HG03457 (cell line): ENCODE results near the gene LHFPL3.

Experiments
- ATAC-seq: cut with Tn5 transposase; IDR thresholded peaks from one replicate; pipeline ENCODE4 v1.9.1; 2021; ENCODE audit warnings: moderate number of reproducible peaks; ENCODE audit not compliant: unreplicated experiment

Gene LHFPL3

DNA sequence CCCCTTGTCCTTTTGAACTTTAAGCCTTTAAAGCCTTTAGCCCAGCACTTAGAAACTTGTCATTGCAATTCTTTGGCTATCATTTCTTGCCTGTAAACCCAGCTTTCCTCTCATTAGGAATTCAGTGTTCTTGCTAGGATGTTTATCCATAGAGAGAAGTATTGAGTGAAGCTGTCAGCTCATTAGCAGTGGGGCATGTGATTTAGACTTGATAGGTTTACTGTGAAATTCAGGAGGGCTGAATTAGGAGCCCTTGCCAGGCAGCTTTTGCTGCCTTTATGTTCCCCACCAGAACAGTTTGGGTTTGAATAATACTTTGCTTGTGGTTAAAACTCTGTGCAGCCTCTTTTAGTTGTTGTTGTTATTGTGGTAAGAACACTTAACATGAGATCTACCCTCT is 39.5 kb downstream of the LHFPL3 start:
- no peak for ATAC-seq

DNA sequence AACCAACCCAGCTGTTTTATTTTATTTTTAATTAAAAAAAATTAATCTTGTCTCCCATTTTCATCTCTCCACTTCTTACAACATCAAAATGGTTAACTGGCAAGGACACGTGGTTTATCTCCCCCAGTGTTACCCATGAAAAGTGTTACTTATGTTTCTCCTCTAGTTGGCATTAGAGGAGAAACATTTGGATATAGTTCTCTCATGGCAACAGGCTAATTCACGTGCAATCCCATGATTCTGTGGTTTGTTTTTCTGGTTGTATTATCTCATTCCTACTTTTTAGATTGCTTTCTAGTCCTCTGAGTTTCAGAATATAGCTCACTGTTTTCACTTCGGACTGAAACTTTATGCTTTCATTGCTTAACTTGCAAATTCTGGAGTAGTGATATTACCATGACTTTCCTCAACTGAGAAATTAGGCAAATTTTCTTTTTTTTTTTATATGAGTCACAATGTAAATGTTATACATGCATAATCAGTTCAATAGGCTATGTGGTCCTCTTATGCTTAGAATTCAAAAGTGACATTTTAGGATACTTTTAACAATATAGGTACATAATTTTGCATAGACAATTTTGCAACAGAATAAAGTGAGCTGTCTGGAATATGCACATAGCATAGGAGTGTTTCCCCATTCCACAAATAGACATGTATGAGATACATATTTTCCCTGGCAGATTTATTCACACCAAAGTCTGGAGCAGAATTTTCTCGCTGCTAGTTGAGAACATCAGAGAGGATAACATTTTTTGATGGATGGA is 43.0 kb downstream of the LHFPL3 start:
- no peak for ATAC-seq

DNA sequence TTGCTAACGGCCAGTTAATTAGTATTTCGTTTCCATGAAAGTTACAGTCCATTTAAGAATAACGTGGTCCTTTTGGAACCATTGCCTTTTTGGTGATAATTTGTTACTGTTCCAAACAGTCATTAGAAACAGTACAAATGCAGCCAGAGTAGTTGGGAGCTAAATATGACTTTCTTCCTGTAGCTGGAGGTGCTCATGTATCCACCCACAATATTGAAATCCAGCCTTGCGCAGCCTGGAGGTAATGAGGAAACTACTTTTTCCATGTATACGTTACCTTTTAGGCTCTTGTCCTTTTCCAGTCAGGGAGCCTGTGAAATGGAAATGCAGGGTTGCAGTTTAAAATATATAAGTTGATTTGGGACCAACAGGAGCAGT is 43.6 kb downstream of the LHFPL3 start:
- ATAC-seq: no peak

DNA sequence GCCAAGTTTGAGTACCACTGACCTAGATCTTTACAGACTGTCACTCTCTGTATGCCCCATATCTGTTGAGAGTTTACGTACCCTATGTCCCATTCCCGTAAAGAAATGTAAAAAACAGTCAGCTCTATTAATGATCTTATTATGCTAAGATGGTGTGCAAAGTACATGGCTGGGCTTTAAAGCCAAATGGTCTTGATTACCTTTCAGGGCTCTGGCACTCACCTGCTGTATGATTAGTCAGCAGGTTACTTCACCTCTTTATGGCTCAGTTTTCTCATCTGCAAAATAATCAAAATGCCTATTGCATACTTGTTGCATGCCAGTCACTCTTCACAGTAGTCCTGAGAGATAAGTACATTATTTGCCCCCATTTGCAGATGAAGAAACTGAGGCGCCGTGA is 54.2 kb downstream of the LHFPL3 start:
- ATAC-seq: no peak

DNA sequence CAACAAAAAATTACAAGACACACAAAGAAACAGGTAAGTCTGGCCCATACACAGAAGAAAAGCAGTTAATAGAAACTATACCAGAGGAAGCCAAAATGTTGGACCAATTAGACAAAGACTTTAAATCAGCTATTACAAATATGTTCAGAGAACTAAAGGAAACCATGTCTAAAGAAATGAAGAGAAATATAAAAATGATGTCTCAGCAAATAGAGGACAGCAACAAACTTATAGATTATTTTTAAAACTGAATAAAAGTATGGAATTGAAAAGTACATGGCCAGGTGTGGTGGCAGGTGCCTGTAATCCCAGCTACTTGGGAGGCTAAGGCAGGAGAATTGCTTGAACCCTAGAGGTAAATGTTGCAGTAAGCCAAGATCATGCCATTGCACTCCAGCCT is 58.5 kb downstream of the LHFPL3 start:
- ATAC-seq: no peak

DNA sequence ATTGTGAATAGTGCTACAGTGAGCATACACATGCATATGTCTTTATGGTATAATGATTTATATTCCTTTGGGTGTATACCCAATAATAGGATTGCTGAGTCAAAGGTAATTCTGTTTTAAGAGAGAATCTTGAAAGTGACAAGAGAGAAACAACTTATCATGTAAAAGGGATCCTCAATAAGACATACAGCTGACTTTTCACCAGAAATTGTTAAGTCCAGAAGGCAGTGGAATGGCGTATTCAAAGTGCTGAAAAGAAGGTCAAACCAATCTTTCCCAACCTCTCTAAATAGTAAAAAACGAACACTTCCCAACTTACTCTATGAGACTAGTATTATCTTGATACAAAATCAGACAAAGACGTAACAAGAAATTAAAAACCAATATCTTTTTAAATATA is 59.8 kb downstream of the LHFPL3 start:
- ATAC-seq: no peak

DNA sequence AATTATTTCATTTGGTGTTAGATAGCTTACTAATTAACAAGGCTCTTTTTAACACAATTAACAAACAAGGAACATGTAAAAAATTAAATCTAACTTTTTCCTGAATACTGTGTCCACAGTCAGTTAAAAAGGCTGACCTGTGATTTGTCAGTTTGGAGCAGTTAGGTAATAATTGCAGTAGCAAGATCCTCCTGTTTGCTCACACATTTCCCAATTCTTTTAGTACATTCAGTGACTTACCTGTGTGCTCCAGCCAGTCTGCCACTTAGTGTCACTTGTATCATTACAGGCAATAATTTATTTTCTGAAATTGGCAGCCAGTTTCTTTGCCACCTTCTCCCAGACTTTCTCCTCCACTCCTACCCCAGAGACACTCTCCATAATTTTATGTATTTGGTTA is 66.8 kb downstream of the LHFPL3 start:
- no peak for ATAC-seq

DNA sequence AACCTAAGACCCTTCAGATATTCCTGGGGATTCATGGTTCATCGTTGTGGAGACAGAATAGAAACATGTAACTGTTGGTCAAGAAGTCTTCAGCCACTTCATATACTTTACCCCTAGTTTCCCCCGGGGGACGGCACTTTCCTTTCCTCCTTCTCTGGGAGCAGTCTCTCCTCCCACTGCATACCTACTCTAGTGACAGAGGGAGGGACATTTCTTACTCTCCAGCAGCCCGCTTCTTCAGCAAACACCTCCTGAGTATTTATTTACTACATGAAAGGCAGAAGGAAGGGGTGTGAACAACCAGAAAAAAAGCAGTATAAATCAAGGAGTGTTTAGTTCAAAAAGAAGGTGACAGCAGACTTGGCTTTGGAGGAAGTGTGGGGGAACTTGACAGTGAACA is 69.0 kb downstream of the LHFPL3 start:
- ATAC-seq: no peak

DNA sequence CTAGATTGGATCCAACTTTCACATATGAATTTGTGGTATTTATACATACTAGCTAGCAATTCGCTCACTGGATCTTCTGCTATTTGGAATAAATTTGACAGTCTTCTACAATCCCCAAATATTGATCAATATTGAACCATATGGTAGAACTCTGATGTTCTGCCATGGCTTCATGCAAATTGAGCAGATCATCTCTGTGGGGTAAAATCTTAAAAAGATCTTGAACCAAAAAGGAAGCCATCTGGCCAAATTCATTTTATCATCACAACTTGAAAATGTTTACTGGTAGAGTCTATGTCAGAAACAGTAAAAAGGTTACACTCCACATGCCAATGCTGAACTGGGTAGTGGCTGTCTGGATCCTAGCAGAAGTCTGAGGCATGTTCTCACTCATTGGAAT is 80.0 kb downstream of the LHFPL3 start:
- ATAC-seq: no peak

DNA sequence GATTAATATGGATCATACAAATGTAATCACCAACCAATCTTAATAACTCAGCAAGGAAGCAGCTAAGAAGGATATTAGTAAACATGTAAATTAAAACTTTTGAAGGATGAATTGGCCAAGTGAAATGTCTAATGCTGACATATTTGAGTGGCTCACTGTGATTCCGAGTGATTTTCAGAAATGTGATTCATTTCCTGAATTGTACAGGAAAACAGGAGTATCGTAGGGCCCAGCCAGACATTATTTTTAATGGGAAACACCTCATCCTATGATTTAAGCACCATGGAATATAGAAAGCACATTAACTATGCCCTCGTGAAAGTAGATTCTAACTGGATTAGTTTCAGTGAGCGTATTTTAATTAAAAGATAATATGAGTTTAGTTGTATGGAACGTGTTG is 82.3 kb downstream of the LHFPL3 start:
- no peak for ATAC-seq

DNA sequence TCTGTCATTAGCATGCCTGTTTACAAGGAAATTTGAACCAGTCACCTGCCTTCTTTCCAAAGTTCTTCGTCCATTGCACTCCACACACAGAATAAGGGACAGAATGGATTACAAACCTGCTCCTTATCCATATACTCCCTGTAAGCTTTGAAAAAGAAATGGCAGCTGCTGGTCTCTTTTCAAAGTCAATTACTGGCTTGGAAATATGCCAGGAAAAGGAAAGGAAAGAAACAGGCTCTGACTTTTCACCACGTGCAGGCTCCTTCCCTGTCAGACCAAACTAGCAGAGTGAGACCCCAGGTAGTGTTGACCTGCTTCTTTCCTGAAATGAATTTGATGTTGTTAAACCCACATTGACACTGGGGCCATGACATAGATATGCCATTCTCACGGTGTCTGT is 84.5 kb downstream of the LHFPL3 start:
- ATAC-seq: no peak

DNA sequence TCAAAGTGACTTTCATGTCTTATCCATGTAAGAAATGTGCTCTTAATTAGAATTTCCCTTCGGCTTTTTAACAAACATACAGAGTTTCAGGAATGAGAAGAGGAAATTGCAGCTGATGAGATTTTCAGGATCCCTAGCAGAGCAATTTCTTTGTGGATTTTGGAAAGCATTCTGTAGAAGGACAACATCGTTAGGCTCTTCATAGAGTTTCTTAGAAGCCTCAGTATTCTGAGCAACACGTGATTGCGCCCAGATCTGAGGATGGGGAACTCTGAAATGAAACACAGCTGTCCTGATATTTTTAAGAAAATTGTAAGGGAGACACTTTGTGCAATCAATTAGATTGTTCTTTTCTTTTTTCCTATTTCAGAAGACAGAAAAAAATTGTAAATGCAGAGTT is 85.8 kb downstream of the LHFPL3 start:
- no peak for ATAC-seq

DNA sequence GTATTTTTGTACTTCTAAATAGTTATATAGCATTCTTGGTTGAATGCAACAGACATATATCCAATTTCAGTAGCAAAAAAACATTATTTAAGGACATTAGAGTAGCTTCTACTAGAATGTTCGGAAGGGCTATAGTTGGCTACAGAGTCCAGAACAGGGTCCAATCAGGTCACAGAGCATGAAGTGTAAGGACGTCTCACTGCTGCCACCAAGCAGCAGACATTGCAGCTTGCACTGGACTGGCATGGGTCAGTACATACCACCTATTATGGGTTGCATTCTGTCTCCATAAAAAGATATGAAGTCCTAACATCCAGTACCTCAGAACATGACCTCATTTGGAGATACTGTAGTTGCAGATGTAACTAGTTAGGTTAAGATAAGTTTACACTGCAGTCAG is 87.3 kb downstream of the LHFPL3 start:
- no peak for ATAC-seq

DNA sequence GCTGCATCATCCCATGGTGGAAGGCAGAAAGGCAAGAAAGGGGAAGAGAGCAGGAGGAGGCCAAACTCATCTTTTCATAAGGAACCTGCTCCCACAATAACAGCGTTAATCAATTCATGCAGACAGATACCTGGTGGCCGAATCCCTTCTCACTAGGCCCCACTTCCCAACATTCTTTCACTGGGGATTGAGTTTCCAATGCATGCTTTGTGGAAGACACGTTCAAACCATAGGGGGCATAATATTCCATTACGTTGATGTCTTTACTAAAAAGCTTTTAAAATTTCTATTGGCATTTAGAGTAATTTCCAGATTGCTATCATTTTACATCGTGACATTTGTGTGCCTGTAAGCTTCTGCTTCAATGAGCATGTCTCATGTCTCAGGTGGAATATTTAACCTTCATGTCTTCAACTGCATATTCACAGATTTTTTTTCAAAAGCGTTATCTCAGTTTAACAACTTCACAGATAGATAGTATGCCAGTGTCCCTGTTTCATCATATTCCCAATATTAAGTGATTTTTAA is 88.5 kb downstream of the LHFPL3 start:
- no peak for ATAC-seq

DNA sequence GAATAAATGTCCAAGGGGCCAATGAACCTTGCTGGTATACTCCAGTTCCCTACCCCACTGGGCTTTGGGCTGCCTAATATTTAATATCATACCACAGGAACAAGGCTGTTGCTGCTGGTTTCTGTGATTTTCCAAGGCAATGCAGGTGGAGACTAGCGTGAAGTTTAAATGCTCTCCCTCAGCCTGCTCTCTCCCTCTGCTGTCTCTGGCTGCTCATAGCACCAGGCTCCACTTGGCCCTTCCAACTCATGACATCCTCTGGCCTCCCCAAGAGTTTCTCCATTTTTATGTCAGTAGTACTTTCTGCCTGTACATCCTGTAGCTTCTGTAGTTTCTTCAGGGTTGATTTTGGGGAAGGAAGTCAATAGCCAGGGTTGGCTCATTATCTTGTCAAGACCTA is 103.5 kb downstream of the LHFPL3 start:
- ATAC-seq: no peak

DNA sequence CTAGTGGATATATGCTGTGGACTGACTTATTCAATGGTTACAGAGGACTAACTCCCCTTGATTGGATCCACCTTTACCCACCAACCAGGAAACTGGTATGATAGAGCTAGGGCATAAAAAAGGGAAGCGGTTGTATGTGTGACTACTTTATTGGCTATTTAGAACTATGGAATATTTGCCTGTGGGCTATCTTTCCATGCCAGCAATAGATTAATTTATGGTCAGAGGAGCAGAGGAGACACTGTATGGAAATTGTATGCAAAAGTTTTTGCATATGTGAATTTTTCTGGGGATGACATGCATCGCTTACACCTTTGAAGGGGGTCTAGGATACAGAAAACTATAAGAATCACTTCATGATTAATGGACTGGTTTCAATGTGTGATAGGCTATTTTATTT is 105.7 kb downstream of the LHFPL3 start:
- no peak for ATAC-seq

DNA sequence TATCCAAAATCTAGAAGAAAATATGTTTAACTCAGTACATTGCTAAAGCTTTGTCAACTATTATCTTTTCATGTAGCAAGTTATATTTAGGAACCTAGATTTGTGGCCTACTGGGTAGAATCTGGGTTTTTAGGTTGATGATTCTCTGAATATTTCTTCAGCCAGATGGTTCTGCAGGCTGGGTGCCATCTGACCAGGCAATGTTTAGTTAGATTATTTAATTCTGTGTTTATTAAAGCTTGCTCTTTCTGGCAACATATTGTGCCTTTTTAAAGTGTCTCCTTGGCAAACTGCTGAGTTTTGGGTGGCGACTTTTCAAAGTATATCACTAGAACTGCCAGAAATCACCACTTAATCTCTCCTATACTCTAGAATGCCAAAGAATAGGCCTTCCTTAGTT is 114.1 kb downstream of the LHFPL3 start:
- no peak for ATAC-seq

DNA sequence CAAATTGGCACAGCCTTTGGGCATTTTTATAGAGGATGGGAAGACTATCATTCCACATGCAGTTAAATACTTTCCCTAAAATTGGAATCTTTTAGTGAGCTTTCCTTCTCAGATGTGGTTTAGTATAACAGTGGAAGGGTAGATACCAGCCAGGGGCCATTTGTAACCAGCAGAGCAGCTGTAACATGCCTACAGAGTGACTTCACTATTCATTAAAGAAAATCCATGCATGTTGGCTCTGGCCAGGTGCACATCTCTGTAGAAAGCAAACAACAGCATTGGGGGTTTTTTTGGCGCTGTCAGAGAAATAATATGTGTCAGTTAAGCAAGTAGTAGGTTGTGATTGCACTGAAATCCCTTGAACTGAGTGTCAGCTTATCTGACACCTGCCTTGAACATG is 115.6 kb downstream of the LHFPL3 start:
- ATAC-seq: no peak

DNA sequence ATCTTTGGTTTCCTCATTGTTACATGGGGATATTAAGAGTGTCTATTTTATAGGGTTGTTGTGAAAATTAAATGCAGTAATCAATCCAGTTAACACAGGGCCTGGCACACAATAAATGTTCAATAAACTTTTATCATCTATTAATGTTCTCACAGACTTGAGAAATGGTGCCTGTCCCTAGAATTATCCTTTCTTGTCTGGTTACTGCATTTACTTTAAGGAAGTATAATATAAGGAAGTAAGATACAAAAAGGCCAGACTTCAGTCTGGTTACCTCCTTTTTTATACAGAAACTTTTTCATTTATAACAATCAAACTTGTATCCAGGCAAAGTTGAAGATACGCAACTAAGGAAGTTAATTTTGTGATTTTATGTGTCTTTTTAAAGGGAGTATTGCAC is 117.0 kb downstream of the LHFPL3 start:
- no peak for ATAC-seq

DNA sequence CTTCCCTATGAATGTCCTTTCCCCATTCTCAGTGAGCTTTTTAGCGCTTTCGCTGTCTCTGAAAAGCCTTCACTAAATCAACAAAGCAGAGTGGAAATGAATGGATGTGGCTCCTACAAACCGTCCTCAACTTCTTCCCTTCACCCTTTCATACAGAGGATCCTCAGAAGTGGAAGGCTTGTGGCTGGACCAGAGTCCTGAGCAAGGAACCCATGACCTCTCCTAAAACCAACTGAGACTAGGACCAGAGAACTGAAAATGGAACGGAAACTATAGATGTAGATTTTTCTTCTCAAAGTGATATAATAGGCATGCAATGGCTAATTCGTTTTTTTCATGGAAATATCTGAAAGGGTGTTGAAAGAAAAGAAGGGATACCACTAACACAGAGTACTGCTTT is 122.5 kb downstream of the LHFPL3 start:
- no peak for ATAC-seq

DNA sequence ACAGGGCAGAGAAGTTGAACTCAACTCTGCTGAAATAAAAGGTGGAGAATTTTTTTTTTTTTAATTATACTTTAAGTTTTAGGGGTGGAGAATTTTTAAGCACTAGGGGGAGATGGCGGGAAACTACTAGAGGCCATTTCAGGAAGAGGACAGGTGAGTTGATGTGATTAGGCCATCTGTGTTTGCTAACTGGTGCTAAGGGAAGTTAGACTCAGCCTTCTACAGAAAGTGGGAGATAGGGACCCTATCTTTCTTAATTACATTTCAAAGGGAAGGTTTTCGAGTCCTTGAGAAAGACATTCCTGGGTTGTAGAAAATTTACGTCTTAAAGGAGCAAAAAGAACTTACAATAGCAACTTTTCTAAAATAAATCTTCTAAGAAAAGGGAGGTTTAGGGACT is 124.8 kb downstream of the LHFPL3 start:
- ATAC-seq: no peak

DNA sequence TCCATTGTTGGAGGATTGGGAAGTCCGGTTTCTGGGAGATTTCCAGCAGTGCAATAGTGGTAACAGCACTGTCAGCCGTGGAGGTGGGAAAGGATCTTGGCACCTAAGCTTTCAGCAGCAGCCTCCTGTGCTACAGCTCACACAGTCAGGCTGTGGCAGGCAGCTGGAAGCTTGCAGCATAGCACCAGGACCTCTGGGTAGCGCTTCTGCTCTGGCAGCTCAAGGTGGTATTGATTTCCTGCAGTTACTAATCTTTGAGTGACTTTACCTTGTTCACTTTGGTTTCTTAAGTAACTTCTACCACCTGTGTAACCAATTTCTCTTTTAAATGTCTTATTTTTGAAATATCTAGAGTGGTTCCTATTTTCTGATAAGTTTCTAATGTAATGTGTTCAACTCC is 130.5 kb downstream of the LHFPL3 start:
- ATAC-seq: no peak

DNA sequence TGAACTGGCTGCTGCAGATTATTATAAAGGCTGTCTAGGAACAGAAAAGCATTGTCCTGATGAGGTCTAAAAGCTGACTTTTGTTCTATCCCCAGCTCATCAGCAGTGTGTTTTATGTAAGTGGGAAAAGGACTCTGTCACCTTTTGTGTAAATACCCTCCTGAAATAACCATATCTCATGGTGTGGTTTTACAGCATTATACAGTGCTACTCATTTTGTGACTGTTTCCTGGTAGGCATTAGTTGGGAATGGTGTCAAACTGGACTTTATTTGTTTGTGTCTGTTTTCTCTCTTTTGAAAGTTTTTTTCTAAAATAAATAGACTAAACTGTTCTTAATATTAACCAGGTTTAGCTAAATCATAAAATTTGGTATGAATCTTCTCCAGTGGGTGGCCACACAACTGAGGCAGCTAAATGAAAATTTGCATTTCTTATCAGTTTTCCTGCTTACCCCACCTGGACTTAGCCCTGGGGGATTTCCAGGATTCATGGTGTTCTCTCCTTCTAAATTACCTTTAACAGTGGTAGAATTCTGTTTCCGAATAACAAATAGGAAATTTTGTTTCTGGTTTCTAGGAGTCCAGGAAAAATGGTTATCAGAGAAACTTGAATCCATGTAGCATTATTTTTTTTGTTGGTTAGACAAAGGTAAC is 140.9 kb downstream of the LHFPL3 start:
- no peak for ATAC-seq
